ENCODE data around the gene RAD51D.

DNA sequence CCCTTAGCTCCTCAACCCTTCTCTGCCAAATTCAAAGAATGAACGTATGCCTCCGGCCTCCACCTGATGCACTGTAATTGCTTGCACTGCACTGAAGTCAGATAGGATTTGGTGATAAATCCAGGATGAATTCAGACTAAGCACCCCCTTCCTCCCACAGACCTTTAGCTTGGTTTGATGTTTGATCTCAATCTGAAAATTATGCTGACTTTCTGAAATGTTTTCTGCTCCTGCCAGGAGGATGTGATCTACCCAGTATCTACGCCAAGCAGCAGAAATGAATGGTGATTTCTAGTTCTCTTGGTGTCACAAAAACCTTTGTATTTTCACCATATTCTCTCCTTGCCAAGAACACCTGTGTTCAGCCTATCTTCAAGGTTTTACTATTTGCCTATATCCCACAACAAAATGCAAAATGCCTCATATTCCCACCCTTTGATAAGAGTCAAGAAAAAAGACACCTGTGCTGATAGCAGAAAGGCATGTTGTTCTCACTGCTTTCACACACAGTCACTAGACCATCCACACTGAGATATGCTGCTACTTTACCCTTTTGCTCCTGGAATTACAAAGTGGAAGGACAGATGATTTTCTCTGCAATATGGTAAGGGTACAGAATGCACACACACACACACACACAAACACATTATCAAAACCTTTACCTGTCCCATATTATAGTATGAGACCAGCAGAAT, 70.8 kb downstream of the RAD51D start:
- no peak for TF ChIP-seq CTCF (IDR thresholded peaks at IDR 0.05; ENCODE audit: low read length)
- TF ChIP-seq EZH2phosphoT487 (IDR thresholded peaks at IDR 0.05; ENCODE audit: low read length): no peak
- no peak for TF ChIP-seq EZH2 (optimal IDR thresholded peaks at IDR 0.05; ENCODE audit: low read depth, low read length)

All from MM.1S (cell line).